ENCODE measurements around the gene ACTR6. TPM values are rescaled to one million over a fixed set of nuclear protein-coding genes. Genes with fewer than 3 reads are reported as not detected.

ACTR6 gene
- total RNA-seq, 4 donors from 2014 or later: 7.6 to 24.7 (median 16.7) TPM

GRCh38 chr12:100197486-100197885, 3.1 kb upstream of the ACTR6 start:
- no peak for DNase-seq (ENCODE audit: low spot score in 2 of 2)
- 84 to 90% methylated on average over 4 of the region's 4 CpGs for WGBS, 2 donors
- H3K4me3 ChIP-seq (ENCODE audit: low read depth, poor library complexity, severe bottlenecking): no peak overlapping the region
- no peak for TF ChIP-seq CTCF (IDR thresholded peaks at IDR 0.05)
- TF ChIP-seq POLR2A (IDR thresholded peaks at IDR 0.05): no peak
- intact Hi-C loops (cut with DNase I; ENCODE audit: low total_unique reads): no loop called here

- TF ChIP-seq CTCF (IDR thresholded peaks at IDR 0.05) (no peak), POLR2A (IDR thresholded peaks at IDR 0.05) (no peak)
- DNase-seq (ENCODE audit: low spot score in 2 of 2): no peak
- 55 to 63% methylated on average over 6 of the region's 6 CpGs for WGBS, 2 donors
- intact Hi-C loops (cut with DNase I; ENCODE audit: low total_unique reads): no loop called here
- no peak overlapping the region for H3K4me3 ChIP-seq (ENCODE audit: low read depth, poor library complexity, severe bottlenecking)
Observed at GRCh38 chr12:100199023-100199346, 1.6 kb upstream of the ACTR6 start.

GRCh38 chr12:100199347-100200149, 1.1 kb upstream of the ACTR6 start:
- WGBS, 2 donors: 1 to 4% methylated on average over 46 to 55 of the region's 79 CpGs
- H3K4me3 ChIP-seq (ENCODE audit: low read depth, poor library complexity, severe bottlenecking): peak overlapping the region; percentile 62
- peak; percentile 32 to 92 for DNase-seq (ENCODE audit: low spot score in 2 of 2)
- TF ChIP-seq CTCF (IDR thresholded peaks at IDR 0.05): no peak
- no peak for TF ChIP-seq POLR2A (IDR thresholded peaks at IDR 0.05)
- intact Hi-C loops (cut with DNase I; ENCODE audit: low total_unique reads): no loop called here

GRCh38 chr12:100201604-100202423, 1.2 kb downstream of the ACTR6 start:
- H3K4me3 ChIP-seq (ENCODE audit: low read depth, poor library complexity, severe bottlenecking): no peak overlapping the region
- no peak for TF ChIP-seq POLR2A (IDR thresholded peaks at IDR 0.05)
- TF ChIP-seq CTCF (IDR thresholded peaks at IDR 0.05): no peak
- WGBS, 2 donors: 78 to 82% methylated on average over 24 of the region's 24 CpGs
- intact Hi-C loops (cut with DNase I; ENCODE audit: low total_unique reads): no loop called here
- DNase-seq (ENCODE audit: low spot score in 2 of 2): no peak

GRCh38 chr12:100207311-100207710, 6.7 kb downstream of the ACTR6 start:
- DNase-seq (ENCODE audit: low spot score in 2 of 2): no peak
- H3K4me3 ChIP-seq (ENCODE audit: low read depth, poor library complexity, severe bottlenecking): no peak overlapping the region
- no peak for TF ChIP-seq CTCF (IDR thresholded peaks at IDR 0.05)
- TF ChIP-seq POLR2A (IDR thresholded peaks at IDR 0.05): no peak
- WGBS, 2 donors: 92 to 97% methylated on average over 2 of the region's 2 CpGs
- intact Hi-C loops (cut with DNase I; ENCODE audit: low total_unique reads): no loop called here
